Measurements from ENCODE around the gene GPR150. TPM values are rescaled to one million over a fixed set of nuclear protein-coding genes. Genes with fewer than 3 reads are reported as not detected.

The GPR150 gene
- total and polyA plus RNA-seq, 2 experiments from 2014 or later, result 0.10 to 0.21 TPM

DNA sequence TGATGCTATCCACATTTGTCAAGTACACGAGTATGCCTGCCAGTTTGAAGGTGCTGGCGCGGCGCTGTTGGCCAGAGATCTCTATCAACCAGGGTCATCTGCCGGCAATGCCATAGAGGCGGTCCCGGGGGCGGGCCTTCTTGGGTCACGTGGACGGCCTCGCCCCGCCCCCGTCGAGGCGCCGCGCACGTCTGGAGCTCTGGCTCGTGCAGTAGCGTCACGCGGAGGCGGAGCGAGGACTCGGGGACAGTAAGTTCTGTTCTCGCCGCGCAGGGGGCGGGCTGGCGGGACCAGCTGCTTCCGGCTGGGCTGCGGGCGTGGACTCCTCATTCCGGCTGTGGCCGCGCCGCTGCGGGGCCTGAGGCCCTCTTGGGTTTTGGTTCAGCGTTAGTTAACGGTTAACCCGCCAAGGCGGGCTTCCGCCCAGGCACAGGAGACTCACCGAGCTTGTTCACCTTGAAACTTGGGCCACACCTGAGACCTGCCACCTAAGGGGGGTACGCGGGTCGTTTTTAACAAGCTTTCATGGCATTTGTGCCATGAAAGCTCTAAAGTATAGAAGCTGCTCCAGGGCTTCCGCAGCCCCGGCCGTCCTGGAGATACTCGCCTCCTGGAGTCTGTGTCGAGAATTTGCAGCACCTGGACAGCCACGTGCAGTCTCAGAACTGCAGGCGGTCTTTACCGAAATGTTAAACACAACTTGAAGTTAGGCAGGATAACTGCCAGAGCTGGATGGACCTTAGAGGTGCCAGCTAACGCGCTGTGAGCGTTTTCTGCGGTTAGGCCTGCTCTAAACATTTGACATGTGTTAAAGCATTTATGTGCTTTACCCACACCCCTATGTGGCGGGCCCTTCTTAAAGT is 26.9 kb downstream of the GPR150 start, which contains the start of gene RFESD:
Gene RFESD, plus strand, starts transcription at position 209 of the 863 bp plus-strand sequence. CDS start 5,495 bp downstream, outside the sequence.
- Histone ChIP-seq H4K20me1 (replicated peaks; ENCODE audit: insufficient read depth) (no peaks in the 10 kb centered on the region), H3F3A (replicated peaks; ENCODE audit: low read depth) (no peaks in the 10 kb centered on the region), H3K9me2 (ENCODE audit: insufficient read depth) (no peaks in the 10 kb centered on the region), H3K79me2 (replicated peaks; ENCODE audit: insufficient read depth) (no peaks in the 10 kb centered on the region), H2AFZ (peak within 1 kb of the TSS; percentile 95), H3K27me3 (ENCODE audit: insufficient read depth) (no peaks in the 10 kb centered on the region), H3K36me3 (ENCODE audit: insufficient read depth) (no peaks in the 10 kb centered on the region), H3K4me1 (ENCODE audit: insufficient read depth) (no peaks in the 10 kb centered on the region), H3K4me3 (peak within 1 kb of the TSS; percentile 64), H3K27ac (ENCODE audit: low read depth) (peak within 1 kb of the TSS; percentile 85), H3K4me2 (peak within 1 kb of the TSS; percentile 84)
- H3K4me1 Mint-ChIP-seq, result no peaks in the 10 kb centered on the region
- no peaks in the 10 kb centered on the region for H3K9me3 Mint-ChIP-seq
- H3K27me3 Mint-ChIP-seq (ENCODE audit: insufficient read depth, low read depth, poor library complexity), result peaks cover 8% of the 10 kb centered on the region
- TF ChIP-seq, protein P1, sequence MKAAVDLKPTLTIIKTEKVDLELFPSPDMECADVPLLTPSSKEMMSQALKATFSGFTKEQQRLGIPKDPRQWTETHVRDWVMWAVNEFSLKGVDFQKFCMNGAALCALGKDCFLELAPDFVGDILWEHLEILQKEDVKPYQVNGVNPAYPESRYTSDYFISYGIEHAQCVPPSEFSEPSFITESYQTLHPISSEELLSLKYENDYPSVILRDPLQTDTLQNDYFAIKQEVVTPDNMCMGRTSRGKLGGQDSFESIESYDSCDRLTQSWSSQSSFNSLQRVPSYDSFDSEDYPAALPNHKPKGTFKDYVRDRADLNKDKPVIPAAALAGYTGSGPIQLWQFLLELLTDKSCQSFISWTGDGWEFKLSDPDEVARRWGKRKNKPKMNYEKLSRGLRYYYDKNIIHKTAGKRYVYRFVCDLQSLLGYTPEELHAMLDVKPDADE (IDR thresholded peaks at IDR 0.05), result peak; percentile 56
- TF ChIP-seq CREB1 (CRISPR knock-in tag; IDR thresholded peaks at IDR 0.05; ENCODE audit: low read depth), result peak; percentile 84
- TF ChIP-seq POLR2AphosphoS5 (IDR thresholded peaks at IDR 0.05; ENCODE audit: low read depth), result peak; percentile 74
- TF ChIP-seq, protein P2, sequence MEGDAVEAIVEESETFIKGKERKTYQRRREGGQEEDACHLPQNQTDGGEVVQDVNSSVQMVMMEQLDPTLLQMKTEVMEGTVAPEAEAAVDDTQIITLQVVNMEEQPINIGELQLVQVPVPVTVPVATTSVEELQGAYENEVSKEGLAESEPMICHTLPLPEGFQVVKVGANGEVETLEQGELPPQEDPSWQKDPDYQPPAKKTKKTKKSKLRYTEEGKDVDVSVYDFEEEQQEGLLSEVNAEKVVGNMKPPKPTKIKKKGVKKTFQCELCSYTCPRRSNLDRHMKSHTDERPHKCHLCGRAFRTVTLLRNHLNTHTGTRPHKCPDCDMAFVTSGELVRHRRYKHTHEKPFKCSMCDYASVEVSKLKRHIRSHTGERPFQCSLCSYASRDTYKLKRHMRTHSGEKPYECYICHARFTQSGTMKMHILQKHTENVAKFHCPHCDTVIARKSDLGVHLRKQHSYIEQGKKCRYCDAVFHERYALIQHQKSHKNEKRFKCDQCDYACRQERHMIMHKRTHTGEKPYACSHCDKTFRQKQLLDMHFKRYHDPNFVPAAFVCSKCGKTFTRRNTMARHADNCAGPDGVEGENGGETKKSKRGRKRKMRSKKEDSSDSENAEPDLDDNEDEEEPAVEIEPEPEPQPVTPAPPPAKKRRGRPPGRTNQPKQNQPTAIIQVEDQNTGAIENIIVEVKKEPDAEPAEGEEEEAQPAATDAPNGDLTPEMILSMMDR (conservative IDR thresholded peaks at IDR 0.05; ENCODE audit: low read depth in 2 of 2), result peak; percentile 8 to 38; a peak in 2 of 4 replicates
- no peak for TF ChIP-seq ZNF331 (CRISPR knock-in tag; IDR thresholded peaks at IDR 0.05; ENCODE audit: low read depth)
- no peak for TF ChIP-seq NANOG (IDR thresholded peaks at IDR 0.05; ENCODE audit: borderline replicate concordance)
- no peak for TF ChIP-seq ZNF114 (CRISPR knock-in tag; IDR thresholded peaks at IDR 0.05)
- peak; percentile 98 for DNase-seq (ENCODE audit: low spot score)
- H3K4me3 Mint-ChIP-seq, result peak within 1 kb of the TSS; percentile 78
- peak within 1 kb of the TSS; percentile 82; the same call in 1 of the 2 replicates for H3K27ac Mint-ChIP-seq
- ATAC-seq, result peak; percentile 98
- H3K36me3 Mint-ChIP-seq (ENCODE audit: low read depth), result no peaks in the 10 kb centered on the region

DNA sequence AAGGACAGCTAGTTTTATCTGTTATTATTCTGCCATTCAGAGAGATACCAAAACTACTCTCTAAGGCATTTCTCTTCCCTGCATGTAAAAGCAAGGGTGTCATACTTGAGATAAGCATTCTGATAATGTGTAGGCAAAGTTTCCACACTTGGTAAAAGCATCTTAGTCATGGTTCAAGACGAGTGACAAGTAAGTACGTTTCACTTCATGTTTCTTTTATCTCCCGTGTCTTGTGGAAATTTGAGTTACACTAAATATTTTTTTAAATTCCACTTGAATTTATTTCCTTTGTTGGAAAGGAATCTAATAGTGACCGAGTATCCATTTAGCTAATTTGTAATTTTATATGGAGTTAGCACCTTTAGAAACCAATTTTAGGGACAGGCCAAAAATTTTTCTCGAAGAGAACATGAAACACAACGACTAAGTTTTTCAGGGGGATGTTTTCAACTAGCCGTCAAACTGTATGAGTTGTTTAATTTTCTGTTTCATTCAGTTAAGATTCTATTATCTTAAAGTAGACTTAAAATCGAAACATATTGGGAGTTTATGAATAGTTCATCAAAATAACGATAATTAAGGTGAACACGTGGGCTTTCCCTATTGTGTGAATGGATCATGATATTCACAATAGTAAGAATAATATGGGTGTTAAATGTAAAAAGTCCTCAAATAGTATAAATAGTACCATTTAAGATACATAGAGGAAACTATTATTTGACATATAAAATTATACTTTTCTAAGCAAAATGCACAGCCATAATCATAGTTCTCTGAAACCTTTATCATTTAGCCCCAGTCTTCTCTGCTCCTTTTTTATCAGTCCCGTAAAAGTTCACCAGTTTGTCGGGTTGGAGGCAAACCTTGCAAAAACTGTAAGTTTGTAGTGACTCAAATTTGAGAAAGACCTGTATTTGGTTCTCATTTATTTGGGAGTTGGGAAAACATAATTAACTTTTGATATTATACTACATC is 28.3 kb downstream of the GPR150 start:
- H2AFZ ChIP-seq, result no peak overlapping the region
- DNase-seq (ENCODE audit: low spot score) (no peak), ATAC-seq (no peak)
- Mint-ChIP-seq H3K27me3 (ENCODE audit: insufficient read depth, low read depth, poor library complexity) (peaks cover 8% of the 10 kb centered on the region), H3K9me3 (no peaks in the 10 kb centered on the region), H3K4me1 (no peaks in the 10 kb centered on the region), H3K27ac (no peak overlapping the region), H3K36me3 (ENCODE audit: low read depth) (no peaks in the 10 kb centered on the region), H3K4me3 (no peak overlapping the region)
- no peaks in the 10 kb centered on the region for H3K36me3 ChIP-seq (ENCODE audit: insufficient read depth)
- no peaks in the 10 kb centered on the region for H3K79me2 ChIP-seq (replicated peaks; ENCODE audit: insufficient read depth)
- H3K4me3 ChIP-seq, result no peak overlapping the region
- peak overlapping the region; percentile 84; the same call in 1 of the 2 replicates for H3K4me2 ChIP-seq
- no peaks in the 10 kb centered on the region for H4K20me1 ChIP-seq (replicated peaks; ENCODE audit: insufficient read depth)
- H3K9me2 ChIP-seq (ENCODE audit: insufficient read depth), result no peaks in the 10 kb centered on the region
- H3K4me1 ChIP-seq (ENCODE audit: insufficient read depth), result no peaks in the 10 kb centered on the region
- H3K27me3 ChIP-seq (ENCODE audit: insufficient read depth), result no peaks in the 10 kb centered on the region
- H3K27ac ChIP-seq (ENCODE audit: low read depth), result no peak overlapping the region
- H3F3A ChIP-seq (replicated peaks; ENCODE audit: low read depth), result no peaks in the 10 kb centered on the region
- no peak for TF ChIP-seq JUNB (IDR thresholded peaks at IDR 0.05; ENCODE audit: unreplicated experiment)
- no peak for TF ChIP-seq EZH2phosphoT487 (IDR thresholded peaks at IDR 0.05; ENCODE audit: unreplicated experiment)
- TF ChIP-seq ZNF331 (CRISPR knock-in tag; IDR thresholded peaks at IDR 0.05; ENCODE audit: low read depth), result no peak
- no peak for TF ChIP-seq ZNF114 (CRISPR knock-in tag; IDR thresholded peaks at IDR 0.05)
- TF ChIP-seq, protein P2 (conservative IDR thresholded peaks at IDR 0.05; ENCODE audit: low read depth in 2 of 2), result no peak
- TF ChIP-seq, protein P1 (IDR thresholded peaks at IDR 0.05), result no peak
- no peak for TF ChIP-seq EZH2 (IDR thresholded peaks at IDR 0.05; ENCODE audit: low read depth, unreplicated experiment)
